Measurements from ENCODE around the gene KCNQ1OT1. TPM values are rescaled to one million over a fixed set of nuclear protein-coding genes. Genes with fewer than 3 reads are reported as not detected.

Gene KCNQ1OT1
- total and polyA plus RNA-seq, 2 of the 4 experiments (the other 2 are of a cell fraction) = 0.14 to 2.0 TPM

DNA sequence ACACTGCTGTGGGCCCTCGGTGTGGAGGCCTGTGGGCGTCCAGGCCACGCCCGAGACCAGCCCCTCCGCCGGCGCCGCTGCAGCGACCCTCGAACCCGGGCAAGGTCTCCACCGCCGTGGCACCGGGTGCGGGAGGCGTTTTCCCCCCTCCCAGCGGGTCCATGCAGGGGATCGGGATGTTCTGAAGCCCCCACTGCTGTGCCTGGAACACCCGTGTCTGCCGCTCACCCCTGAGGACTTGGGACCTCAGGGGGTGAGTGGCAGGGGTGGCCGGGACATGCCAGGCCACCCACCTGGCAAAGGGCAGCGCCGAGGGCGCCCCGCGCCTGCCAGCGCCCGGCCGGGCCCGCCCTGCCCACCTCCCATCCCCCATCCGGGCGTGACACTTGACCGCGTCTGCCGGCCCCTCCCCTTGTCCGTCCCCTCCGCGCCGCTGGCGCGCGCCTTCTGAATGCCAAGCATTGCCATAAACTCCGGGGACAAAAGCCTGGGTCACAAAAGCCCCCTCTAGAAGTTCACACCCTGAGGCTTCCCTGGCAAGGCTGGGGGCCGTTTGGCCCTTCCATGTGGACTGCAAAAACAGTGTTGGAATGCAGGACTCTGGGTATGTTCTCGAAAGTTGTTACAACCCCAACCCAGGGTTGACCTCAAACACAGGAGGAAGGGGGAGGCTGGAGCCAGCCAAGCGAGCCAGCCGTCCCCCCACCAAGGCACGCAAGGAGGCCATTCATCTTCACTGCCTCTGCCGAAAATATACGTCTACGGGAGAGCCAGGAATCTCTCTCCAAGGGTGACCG is 819 bp upstream of the KCNQ1OT1 start:
- CTCF ChIA-PET = no interaction called here
- DNase-seq = no peak

More for the DNA sequence above, 819 bp upstream of the KCNQ1OT1 start:
- dilution Hi-C loops (cut with HindIII; ENCODE audit: low sequenced_read_pairs, unreplicated experiment) = no loop called here
- Histone ChIP-seq H3K14ac (replicated peaks; ENCODE audit: low read depth, low read length) (peak overlapping the region; percentile 95), H2BK120ac (ENCODE audit: low read depth, low read length) (peak overlapping the region; percentile 73), H4K91ac (ENCODE audit: insufficient read depth, low read depth, low read length) (peak overlapping the region; percentile 92), H3K79me1 (ENCODE audit: low read depth in 1 of 2, low read length in 2 of 2) (peaks cover 0 to 11% of the 10 kb centered on the region in 2 experiments; a peak in 2 of 4 replicates), H3K36me3 (ENCODE audit: control insufficient read depth, insufficient read depth, low read length) (0 out of 2 replicates have a peak, but pooled peaks cover 1% of the 10 kb centered on the region), H3K56ac (ENCODE audit: extremely low read depth, insufficient read depth, low read length) (peak overlapping the region; percentile 46; the same call in 1 of the 2 replicates), H3K23ac (ENCODE audit: low read depth, low read length) (peak overlapping the region; percentile 42; the same call in 1 of the 2 replicates), H2BK15ac (ENCODE audit: low read depth, low read length) (no peak overlapping the region), H3K9me3 (ENCODE audit: control insufficient read depth, insufficient read depth, low read length) (no peaks in the 10 kb centered on the region; the same call in 1 of the 2 replicates), H3K9me1 (ENCODE audit: insufficient read depth, low read length) (no peaks in the 10 kb centered on the region), H2AK5ac (ENCODE audit: low read depth, low read length) (peak overlapping the region; percentile 90), H3K4me3 (ENCODE audit: insufficient read depth, low read depth, low read length) (peak overlapping the region; percentile 57), H4K20me1 (ENCODE audit: insufficient read depth, low read length) (peaks cover 34% of the 10 kb centered on the region), H3K18ac (ENCODE audit: low read depth, low read length) (peak overlapping the region; percentile 48; the same call in 1 of the 2 replicates), H3K4ac (ENCODE audit: low read depth, low read length) (peak overlapping the region; percentile 90), H2BK20ac (ENCODE audit: low read depth, low read length) (no peak overlapping the region), H2AK9ac (replicated peaks; ENCODE audit: low read depth, low read length, poor library complexity) (peak overlapping the region; percentile 99), H4K8ac (ENCODE audit: low read depth in 2 of 2, low read length in 2 of 2) (peak overlapping the region; percentile 60 to 93; a peak in 3 of 4 replicates), H3K27ac (ENCODE audit: insufficient read depth, low read length) (peak overlapping the region; percentile 83), H2AFZ (replicated peaks; ENCODE audit: low read length, poor library complexity) (peak overlapping the region; percentile 95), H4K5ac (ENCODE audit: low read depth, low read length) (peak overlapping the region; percentile 82), H3K4me1 (ENCODE audit: control insufficient read depth, insufficient read depth, low read length) (peaks cover 3% of the 10 kb centered on the region), H2BK5ac (ENCODE audit: low read depth, low read length, poor library complexity, severe bottlenecking) (peak overlapping the region; percentile 93), H3K27me3 (ENCODE audit: control insufficient read depth, insufficient read depth, low read length) (peaks cover 4% of the 10 kb centered on the region; the same call in 1 of the 2 replicates), H3K9ac (ENCODE audit: low read depth, low read length) (peak overlapping the region; percentile 73), H3K4me2 (ENCODE audit: low read depth, low read length) (peak overlapping the region; percentile 77)
- BruUV-seq (replicated peaks) = no TSS peak
- TF ChIP-seq CEBPB (IDR thresholded peaks at IDR 0.05; ENCODE audit: low read depth, low read length) = no peak
- TF ChIP-seq MAZ (IDR thresholded peaks at IDR 0.05; ENCODE audit: borderline replicate concordance, low read depth, low read length) = no peak
- no peak for TF ChIP-seq POLR2A (IDR thresholded peaks at IDR 0.05; ENCODE audit: low read depth, low read length)
- no peak for TF ChIP-seq RAD21 (IDR thresholded peaks at IDR 0.05; ENCODE audit: low read length)
- TF ChIP-seq, protein P1, sequence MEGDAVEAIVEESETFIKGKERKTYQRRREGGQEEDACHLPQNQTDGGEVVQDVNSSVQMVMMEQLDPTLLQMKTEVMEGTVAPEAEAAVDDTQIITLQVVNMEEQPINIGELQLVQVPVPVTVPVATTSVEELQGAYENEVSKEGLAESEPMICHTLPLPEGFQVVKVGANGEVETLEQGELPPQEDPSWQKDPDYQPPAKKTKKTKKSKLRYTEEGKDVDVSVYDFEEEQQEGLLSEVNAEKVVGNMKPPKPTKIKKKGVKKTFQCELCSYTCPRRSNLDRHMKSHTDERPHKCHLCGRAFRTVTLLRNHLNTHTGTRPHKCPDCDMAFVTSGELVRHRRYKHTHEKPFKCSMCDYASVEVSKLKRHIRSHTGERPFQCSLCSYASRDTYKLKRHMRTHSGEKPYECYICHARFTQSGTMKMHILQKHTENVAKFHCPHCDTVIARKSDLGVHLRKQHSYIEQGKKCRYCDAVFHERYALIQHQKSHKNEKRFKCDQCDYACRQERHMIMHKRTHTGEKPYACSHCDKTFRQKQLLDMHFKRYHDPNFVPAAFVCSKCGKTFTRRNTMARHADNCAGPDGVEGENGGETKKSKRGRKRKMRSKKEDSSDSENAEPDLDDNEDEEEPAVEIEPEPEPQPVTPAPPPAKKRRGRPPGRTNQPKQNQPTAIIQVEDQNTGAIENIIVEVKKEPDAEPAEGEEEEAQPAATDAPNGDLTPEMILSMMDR (conservative IDR thresholded peaks at IDR 0.05; ENCODE audit: low read depth, low read length) = no peak
- no peak for TF ChIP-seq MAFK (IDR thresholded peaks at IDR 0.05; ENCODE audit: low read depth, low read length)
- no peak for TF ChIP-seq MXI1 (IDR thresholded peaks at IDR 0.05; ENCODE audit: borderline replicate concordance, low read depth, low read length)
- no peak for TF ChIP-seq BHLHE40 (IDR thresholded peaks at IDR 0.05; ENCODE audit: low read depth, low read length)
- TF ChIP-seq SMC3 (IDR thresholded peaks at IDR 0.05; ENCODE audit: low read depth, low read length) = no peak
- TF ChIP-seq RCOR1 (IDR thresholded peaks at IDR 0.05; ENCODE audit: insufficient replicate concordance, low read length) = no peak
- TF ChIP-seq CHD1 (IDR thresholded peaks at IDR 0.05; ENCODE audit: low read depth, low read length) = no peak
- POLR2A ChIA-PET (ENCODE audit: unreplicated experiment) = interaction anchor here (0.6 kb wide), 1 partner anchor 105 kb away, joined by 3 read pairs; no protein-coding TSS in a partner anchor
- in situ Hi-C loops (cut with MboI; ENCODE audit: low sequenced_read_pairs) = no loop called here
- ATAC-seq (ENCODE audit: low read depth) = peak; percentile 42
- WGBS, 2 experiments (ENCODE audit: extremely low coverage in 2 of 2, insufficient read length in 1 of 2) = 34% methylated on average over 5 of the region's 52 CpGs; no CpG with 5 or more reads in 1 of the 2 experiments
- intact Hi-C loops (cut with micrococcal nuclease) = loop anchor here (1.0 kb wide), 1 partner anchor 125 kb away; no protein-coding TSS in a partner anchor
